Measurements from ENCODE around the gene SAP25.

The SAP25 gene

DNA sequence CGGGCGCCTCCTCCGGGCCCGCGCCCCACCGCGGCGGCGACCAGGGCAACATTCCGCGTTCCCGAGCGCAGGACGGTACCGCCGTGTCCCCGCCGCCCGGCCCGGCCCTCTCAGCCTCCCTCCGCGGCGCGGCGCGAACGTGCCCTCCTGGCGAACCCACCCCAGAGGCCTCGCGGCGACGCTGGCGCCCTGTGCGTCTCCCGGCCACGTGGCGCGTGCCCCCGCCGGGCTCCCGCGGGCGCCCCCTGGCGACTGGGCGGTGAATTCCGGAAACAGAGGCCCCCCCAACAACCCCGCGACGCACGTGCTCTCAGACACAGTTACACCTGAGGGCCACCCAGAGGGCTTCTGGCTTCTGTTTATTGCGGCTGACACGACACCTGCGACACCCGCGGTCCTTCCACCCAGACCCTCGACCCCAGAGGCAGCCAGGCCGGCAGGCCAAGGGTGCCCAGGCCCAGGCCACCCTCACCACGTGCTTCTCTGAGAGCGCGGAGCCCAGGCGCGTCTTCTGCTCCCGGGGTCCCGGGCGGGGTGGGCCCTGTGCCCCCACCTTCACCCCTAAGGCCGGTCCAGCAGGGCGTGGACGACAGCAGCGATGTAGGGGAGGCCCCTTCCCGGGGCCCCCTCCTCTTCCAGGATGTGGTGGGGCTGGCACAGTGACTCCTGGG, at the start of gene SAP25:
SAP25 (minus strand) TSS at position 210 of the 671 bp plus-strand sequence; CDS start at position 52, 158 bp downstream.
- no peak for DNase-seq (ENCODE audit: low read depth)
- no peak within 1 kb of the TSS for H3K4me3 ChIP-seq (ENCODE audit: low read depth, low read length)
- TF ChIP-seq, protein P1, sequence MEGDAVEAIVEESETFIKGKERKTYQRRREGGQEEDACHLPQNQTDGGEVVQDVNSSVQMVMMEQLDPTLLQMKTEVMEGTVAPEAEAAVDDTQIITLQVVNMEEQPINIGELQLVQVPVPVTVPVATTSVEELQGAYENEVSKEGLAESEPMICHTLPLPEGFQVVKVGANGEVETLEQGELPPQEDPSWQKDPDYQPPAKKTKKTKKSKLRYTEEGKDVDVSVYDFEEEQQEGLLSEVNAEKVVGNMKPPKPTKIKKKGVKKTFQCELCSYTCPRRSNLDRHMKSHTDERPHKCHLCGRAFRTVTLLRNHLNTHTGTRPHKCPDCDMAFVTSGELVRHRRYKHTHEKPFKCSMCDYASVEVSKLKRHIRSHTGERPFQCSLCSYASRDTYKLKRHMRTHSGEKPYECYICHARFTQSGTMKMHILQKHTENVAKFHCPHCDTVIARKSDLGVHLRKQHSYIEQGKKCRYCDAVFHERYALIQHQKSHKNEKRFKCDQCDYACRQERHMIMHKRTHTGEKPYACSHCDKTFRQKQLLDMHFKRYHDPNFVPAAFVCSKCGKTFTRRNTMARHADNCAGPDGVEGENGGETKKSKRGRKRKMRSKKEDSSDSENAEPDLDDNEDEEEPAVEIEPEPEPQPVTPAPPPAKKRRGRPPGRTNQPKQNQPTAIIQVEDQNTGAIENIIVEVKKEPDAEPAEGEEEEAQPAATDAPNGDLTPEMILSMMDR (IDR thresholded peaks at IDR 0.05; ENCODE audit: low read depth, low read length, missing control alignments) = no peak

DNA sequence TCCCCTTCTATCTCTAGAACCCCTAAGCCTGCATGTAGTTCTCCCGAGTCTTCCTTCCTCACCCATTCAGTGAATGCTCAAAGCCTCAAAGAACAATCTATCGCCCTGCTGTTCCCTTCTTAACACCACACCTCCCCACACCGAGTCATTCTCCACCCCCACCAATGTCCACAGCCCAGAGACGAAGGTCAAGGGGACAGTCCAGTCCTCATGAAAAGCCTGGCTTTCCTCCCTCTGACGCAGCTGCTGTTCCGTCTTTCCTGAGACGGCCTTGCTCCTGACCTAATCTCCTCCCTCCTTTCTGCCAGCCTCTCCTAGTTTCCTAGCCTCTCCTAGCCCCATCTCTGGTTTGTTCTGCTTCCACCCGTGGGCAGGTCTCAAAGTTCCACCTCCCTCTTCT, 47.9 kb upstream of the SAP25 start:
- TF ChIP-seq, protein P1 (IDR thresholded peaks at IDR 0.05; ENCODE audit: low read depth, low read length, missing control alignments) = no peak
- no peak for DNase-seq (ENCODE audit: low read depth)
- no peak overlapping the region for H3K4me3 ChIP-seq (ENCODE audit: low read depth, low read length)

DNA sequence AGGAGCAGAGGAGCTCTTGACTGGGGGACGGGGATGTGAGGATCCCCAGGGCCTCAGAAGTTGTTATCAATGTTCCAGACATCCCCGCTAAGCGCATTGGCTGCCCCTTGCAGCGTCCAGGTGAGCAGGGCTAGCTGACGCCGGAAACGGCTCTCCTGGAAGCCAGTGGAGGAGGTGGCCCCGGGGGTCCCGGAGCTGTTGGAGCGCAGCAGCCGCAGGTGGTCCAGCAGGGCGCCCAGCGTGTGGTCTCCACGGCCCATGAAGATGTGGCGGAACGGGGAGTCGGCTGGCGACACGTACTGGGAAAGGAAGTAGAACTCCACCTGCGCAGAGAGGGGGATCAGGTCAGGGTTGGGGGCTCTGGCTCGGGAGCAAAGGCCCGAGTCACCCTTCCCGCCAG, 47.1 kb upstream of the SAP25 start:
- no peak overlapping the region for H3K4me3 ChIP-seq (ENCODE audit: low read depth, low read length)
- DNase-seq (ENCODE audit: low read depth) = no peak
- TF ChIP-seq, protein P1 (IDR thresholded peaks at IDR 0.05; ENCODE audit: low read depth, low read length, missing control alignments) = no peak

DNA sequence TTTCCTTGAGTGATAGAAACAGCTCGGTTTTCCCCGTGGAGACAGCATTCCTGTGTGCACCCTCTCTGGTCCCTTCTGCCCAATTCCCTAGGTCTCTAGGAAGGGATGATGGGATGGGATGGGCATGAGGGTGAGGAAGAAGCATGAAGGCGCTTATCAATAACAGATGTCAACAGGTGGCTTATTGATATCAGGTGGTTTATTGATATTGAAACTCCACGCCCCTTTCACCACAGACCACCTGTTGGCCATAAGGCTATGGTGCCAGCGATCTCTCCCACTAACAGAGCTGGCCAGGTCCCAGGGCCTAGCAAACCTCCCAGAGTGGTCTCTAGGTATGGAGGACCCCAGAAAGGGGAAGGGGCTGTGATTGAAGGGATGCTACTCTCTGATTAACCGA, 46.5 kb upstream of the SAP25 start:
- TF ChIP-seq, protein P1 (IDR thresholded peaks at IDR 0.05; ENCODE audit: low read depth, low read length, missing control alignments) = no peak
- H3K4me3 ChIP-seq (ENCODE audit: low read depth, low read length) = no peak overlapping the region
- DNase-seq (ENCODE audit: low read depth) = no peak

DNA sequence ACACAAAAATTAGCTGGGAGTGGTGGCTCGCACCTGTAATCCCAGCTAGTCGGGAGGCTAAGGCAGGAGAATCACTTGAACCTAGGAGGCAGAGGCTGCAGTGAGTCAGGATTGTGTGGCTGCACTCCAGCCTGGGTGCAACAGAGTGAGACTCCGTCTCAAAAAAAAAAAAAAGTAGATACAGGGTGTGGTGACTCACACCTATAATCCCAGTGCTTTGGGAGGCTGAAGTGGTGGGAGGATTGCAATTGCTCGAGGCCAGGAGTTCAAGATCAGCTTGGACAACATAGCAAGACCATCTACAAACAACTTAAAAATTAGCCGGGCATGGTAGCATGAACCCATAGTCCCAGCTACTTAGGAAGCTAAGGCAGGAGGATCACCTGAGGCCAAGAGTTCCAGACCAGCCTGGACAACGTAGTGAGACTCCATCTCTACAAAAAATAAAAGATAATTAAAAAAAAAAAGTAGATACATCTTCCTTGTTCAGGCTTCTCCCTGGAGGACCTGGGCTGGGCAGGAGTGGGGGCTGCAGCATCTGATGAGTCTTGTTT, 40.7 kb upstream of the SAP25 start:
- TF ChIP-seq, protein P1 (IDR thresholded peaks at IDR 0.05; ENCODE audit: low read depth, low read length, missing control alignments) = no peak
- no peak overlapping the region for H3K4me3 ChIP-seq (ENCODE audit: low read depth, low read length)
- no peak for DNase-seq (ENCODE audit: low read depth)

DNA sequence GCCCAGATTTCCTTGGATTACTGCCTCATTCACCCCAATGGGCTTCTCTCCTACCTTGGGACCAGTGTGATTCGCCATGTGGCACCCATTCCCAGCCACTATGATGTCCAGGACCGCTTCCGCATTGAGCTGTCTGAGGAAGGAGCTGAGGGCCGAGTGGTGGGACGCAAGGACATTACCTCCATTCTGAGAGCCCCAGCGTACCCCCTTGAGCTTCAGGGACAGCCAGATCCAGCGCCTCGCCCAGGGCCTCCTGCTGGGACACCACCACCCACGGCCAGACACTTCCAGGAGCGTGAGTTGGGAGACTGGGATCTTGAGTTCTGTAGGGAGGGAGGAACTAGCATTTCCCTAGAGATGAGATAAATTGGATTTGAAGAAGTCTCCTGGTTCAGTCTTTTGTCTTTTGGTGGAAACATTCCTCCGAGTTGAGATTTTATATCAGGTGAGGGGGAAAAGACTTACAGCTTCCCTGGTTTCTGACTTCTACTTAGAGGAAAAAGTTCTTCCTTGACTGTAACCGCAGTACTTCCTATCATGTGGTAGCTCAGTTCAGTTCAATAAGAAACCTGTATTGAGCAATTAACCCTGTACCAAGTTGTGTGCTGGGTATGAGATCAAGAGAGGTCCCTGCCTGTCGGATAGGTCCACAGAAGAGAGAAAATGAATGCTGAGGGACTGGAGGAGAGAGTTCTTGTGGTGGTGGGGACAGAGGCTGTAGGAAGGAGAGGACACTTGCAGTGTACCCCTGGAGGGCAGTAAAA, 39.9 kb upstream of the SAP25 start:
- DNase-seq (ENCODE audit: low read depth) = no peak
- H3K4me3 ChIP-seq (ENCODE audit: low read depth, low read length) = no peak overlapping the region; the same call in 1 of the 2 replicates
- TF ChIP-seq, protein P1 (IDR thresholded peaks at IDR 0.05; ENCODE audit: low read depth, low read length, missing control alignments) = no peak

Data from GM12864 (cell line).